Endodermal cell (in vitro differentiated cells): ENCODE data around the gene SERPINB7. TPM values are rescaled to one million over a fixed set of nuclear protein-coding genes. Genes with fewer than 3 reads are reported as not detected.
A peak's percentile ranks its signal among the peaks of the same experiment; 100 is the strongest.

Experiments used
- DNase-seq: peaks from one replicate; pipeline ENCODE4 v3.0.0-alpha.2; 2017
- H3K27ac ChIP-seq: 2 replicates; pipeline ENCODE4 v1.5.1; 2013; ENCODE audit warnings: mild to moderate bottlenecking, low read depth, low read length, moderate library complexity
- H3K27me3 ChIP-seq: 2 replicates; pipeline ENCODE4 v1.6.1; 2013; ENCODE audit warnings: mild to moderate bottlenecking, low read length, moderate library complexity; ENCODE audit not compliant: insufficient read depth, control insufficient read depth, poor library complexity, severe bottlenecking
- H3K36me3 ChIP-seq: 2 replicates; pipeline ENCODE4 v1.7.0; 2013; ENCODE audit warnings: mild to moderate bottlenecking, low read length, moderate library complexity; ENCODE audit not compliant: control insufficient read depth, insufficient read depth
- H3K4me1 ChIP-seq: one replicate; pipeline ENCODE4 v1.7.0; 2013; ENCODE audit warnings: low read length; ENCODE audit not compliant: control insufficient read depth, insufficient read depth
- H3K4me3 ChIP-seq: 2 replicates; pipeline ENCODE4 v1.5.1; 2013; ENCODE audit warnings: mild to moderate bottlenecking, low read length, moderate library complexity
- H3K9ac ChIP-seq: 2 replicates; pipeline ENCODE4 v1.6.1; 2013; ENCODE audit warnings: mild to moderate bottlenecking, low read length, moderate library complexity; ENCODE audit not compliant: poor library complexity, severe bottlenecking; ENCODE audit errors: extremely low read depth
- H3K9me3 ChIP-seq: 2 replicates; pipeline ENCODE4 v1.6.1; 2013; ENCODE audit warnings: mild to moderate bottlenecking, low read length, moderate library complexity; ENCODE audit not compliant: control insufficient read depth
- H3K27ac Mint-ChIP-seq: 2 replicates; pipeline ENCODE4 v1.8.0; 2020; ENCODE audit warnings: mixed read lengths
- H3K27me3 Mint-ChIP-seq: 2 replicates; pipeline ENCODE4 v1.8.0; 2021; ENCODE audit warnings: mild to moderate bottlenecking, mixed read lengths; ENCODE audit not compliant: insufficient read depth
- H3K36me3 Mint-ChIP-seq: 2 replicates; pipeline ENCODE4 v1.8.0; 2020; ENCODE audit warnings: low read depth, mixed read lengths
- H3K4me1 Mint-ChIP-seq: 2 replicates; pipeline ENCODE4 v1.8.0; 2020; ENCODE audit warnings: mixed read lengths
- H3K4me3 Mint-ChIP-seq: 2 replicates; pipeline ENCODE4 v1.8.0; 2020; ENCODE audit warnings: mild to moderate bottlenecking, moderate library complexity, mixed read lengths
- H3K9me3 Mint-ChIP-seq: 2 replicates; pipeline ENCODE4 v1.8.0; 2020; ENCODE audit warnings: mild to moderate bottlenecking, mixed read lengths
- CTCF ChIP-seq: fragments of 200-600 bp; sonication (generic); conservative IDR thresholded peaks from 2 replicates; pipeline ENCODE4 v1.5.0; 2021; ENCODE audit warnings: antibody characterized with exemption, mild to moderate bottlenecking
- WGBS, 2 experiments: methylation state at CpG; one replicate each; pipeline versions ENCODE4 v1.1.5 to v1.1.7; 2013; ENCODE audit warnings: missing lambda C conversion rate in 2 of 2, mixed read lengths in 1 of 2; ENCODE audit not compliant: insufficient coverage in 1 of 2, insufficient read length in 1 of 2; 5-methylcytosine and 5-hydroxymethylcytosine counted together
- total RNA-seq, 2 donors: library from RNA; stranded (reverse); fragmentation: NEBNext Ultra II Directional in 1 of 2; extraction: Animal tissue kit (Norgen Biotek cat#: 25700) in 1 of 2; gene quantifications; 2 replicates in 1 of 2; 3 replicates in 1 of 2; pipeline ENCODE4 v1.2.1, GENCODE V29; 2021

Gene SERPINB7
- total RNA-seq, 2 donors from 2014 or later = not detected

- H3K4me1 ChIP-seq = no peaks in the 10 kb centered on the region
- peaks cover 3% of the 10 kb centered on the region for H3K27me3 Mint-ChIP-seq
- no peaks in the 10 kb centered on the region for H3K9me3 ChIP-seq
- WGBS, 2 experiments = 81 to 83% methylated on average over 1 to 3 of the region's 3 CpGs
- H3K9ac ChIP-seq = no peak overlapping the region
- DNase-seq = no peak
- H3K27ac Mint-ChIP-seq = no peak overlapping the region
- H3K36me3 Mint-ChIP-seq = no peaks in the 10 kb centered on the region
- H3K4me1 Mint-ChIP-seq = no peaks in the 10 kb centered on the region
- no peaks in the 10 kb centered on the region for H3K27me3 ChIP-seq
- no peak overlapping the region for H3K27ac ChIP-seq
- no peak overlapping the region for H3K4me3 ChIP-seq
- TF ChIP-seq CTCF = no peak
- no peak overlapping the region for H3K4me3 Mint-ChIP-seq
- H3K9me3 Mint-ChIP-seq = no peaks in the 10 kb centered on the region
- no peaks in the 10 kb centered on the region for H3K36me3 ChIP-seq
Observed at GRCh38 chr18:63820694-63821093, 45.5 kb downstream of the SERPINB7 start.

GRCh38 chr18:63823516-63824219 lies 48.5 kb downstream of the SERPINB7 start:
- H3K9me3 ChIP-seq = no peaks in the 10 kb centered on the region
- H3K4me3 ChIP-seq = no peak overlapping the region
- WGBS, 2 experiments = 79 to 80% methylated on average over 9 to 10 of the region's 10 CpGs
- H3K27ac ChIP-seq = no peak overlapping the region
- H3K36me3 ChIP-seq = no peaks in the 10 kb centered on the region
- H3K4me1 ChIP-seq = peaks cover 3% of the 10 kb centered on the region
- no peaks in the 10 kb centered on the region for H3K27me3 ChIP-seq
- no peaks in the 10 kb centered on the region for H3K9me3 Mint-ChIP-seq
- H3K4me1 Mint-ChIP-seq = no peaks in the 10 kb centered on the region
- no peak overlapping the region for H3K27ac Mint-ChIP-seq
- peak; percentile 59 for DNase-seq
- H3K27me3 Mint-ChIP-seq = no peaks in the 10 kb centered on the region
- H3K9ac ChIP-seq = no peak overlapping the region
- H3K36me3 Mint-ChIP-seq = no peaks in the 10 kb centered on the region
- peak; percentile 78 for TF ChIP-seq CTCF
- H3K4me3 Mint-ChIP-seq = no peak overlapping the region

GRCh38 chr18:63824220-63824525 lies 49.0 kb downstream of the SERPINB7 start:
- Histone ChIP-seq H3K4me1 (peaks cover 3% of the 10 kb centered on the region), H3K27me3 (no peaks in the 10 kb centered on the region), H3K9ac (no peak overlapping the region), H3K36me3 (no peaks in the 10 kb centered on the region), H3K27ac (no peak overlapping the region), H3K9me3 (no peaks in the 10 kb centered on the region), H3K4me3 (no peak overlapping the region)
- TF ChIP-seq CTCF = no peak
- no peaks in the 10 kb centered on the region for H3K4me1 Mint-ChIP-seq
- H3K4me3 Mint-ChIP-seq = no peak overlapping the region
- no peak for DNase-seq
- H3K9me3 Mint-ChIP-seq = no peaks in the 10 kb centered on the region
- no peaks in the 10 kb centered on the region for H3K36me3 Mint-ChIP-seq
- H3K27ac Mint-ChIP-seq = no peak overlapping the region
- no peaks in the 10 kb centered on the region for H3K27me3 Mint-ChIP-seq
- 93 to 100% methylated on average over 1 to 2 of the region's 2 CpGs for WGBS, 2 experiments
